HUES6 (cell line): ENCODE data around the gene HOGA1.
A peak's percentile ranks its signal among the peaks of the same experiment; 100 is the strongest.
"Not testable (repeated sequence)": the region's sequence is repeated elsewhere in the genome, so short reads cannot be mapped to it uniquely, and the experiment has no call there.

Experiments used
- H3K27ac ChIP-seq: 2 replicates; pipeline ENCODE4 v1.7.0; 2013; ENCODE audit warnings: low read depth, mild to moderate bottlenecking, low read length, inconsistent platforms
- H3K27me3 ChIP-seq: 2 replicates; pipeline ENCODE4 v1.6.1; 2013; ENCODE audit warnings: low read length; ENCODE audit not compliant: control insufficient read depth, insufficient read depth
- H3K36me3 ChIP-seq: 2 replicates; pipeline ENCODE4 v1.6.1; 2013; ENCODE audit warnings: low read length; ENCODE audit not compliant: control insufficient read depth, insufficient read depth
- H3K4me1 ChIP-seq: 2 replicates; pipeline ENCODE4 v1.6.1; 2013; ENCODE audit warnings: low read length; ENCODE audit not compliant: control insufficient read depth, insufficient read depth
- H3K4me3 ChIP-seq: 2 replicates; pipeline ENCODE4 v1.5.1; 2013; ENCODE audit warnings: low read depth, low read length
- H3K9ac ChIP-seq: one replicate; pipeline ENCODE4 v1.6.1; 2013; ENCODE audit warnings: mild to moderate bottlenecking, low read length
- H3K9me3 ChIP-seq: 2 replicates; pipeline ENCODE4 v1.6.1; 2013; ENCODE audit warnings: low read depth, low read length; ENCODE audit not compliant: control insufficient read depth, insufficient read depth

Gene HOGA1

DNA sequence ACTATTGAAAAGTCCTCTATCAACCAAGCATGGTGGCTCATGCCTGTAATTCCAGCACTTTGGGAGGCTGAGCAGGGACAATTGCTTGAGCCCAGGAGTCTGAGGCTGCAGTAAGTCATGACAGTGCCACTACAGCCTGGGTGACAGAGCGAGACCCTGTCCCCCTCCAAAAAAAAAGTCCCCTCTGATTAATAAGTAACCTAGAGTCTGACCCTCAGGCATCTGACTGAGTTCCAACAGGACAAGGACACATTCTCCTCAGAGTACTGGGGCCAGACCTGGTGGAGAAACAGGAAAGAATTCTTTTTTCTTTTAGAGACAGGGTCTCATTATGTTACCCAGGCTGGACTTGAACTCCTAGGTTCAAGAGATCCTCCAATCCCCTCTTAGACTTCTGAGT, 39.1 kb downstream of the HOGA1 start:
- Histone ChIP-seq H3K9ac (no peak overlapping the region), H3K4me1 (no peaks in the 10 kb centered on the region), H3K9me3 (no peaks in the 10 kb centered on the region), H3K36me3 (no peaks in the 10 kb centered on the region), H3K27ac (no peak overlapping the region), H3K27me3 (no peaks in the 10 kb centered on the region), H3K4me3 (no peak overlapping the region)

DNA sequence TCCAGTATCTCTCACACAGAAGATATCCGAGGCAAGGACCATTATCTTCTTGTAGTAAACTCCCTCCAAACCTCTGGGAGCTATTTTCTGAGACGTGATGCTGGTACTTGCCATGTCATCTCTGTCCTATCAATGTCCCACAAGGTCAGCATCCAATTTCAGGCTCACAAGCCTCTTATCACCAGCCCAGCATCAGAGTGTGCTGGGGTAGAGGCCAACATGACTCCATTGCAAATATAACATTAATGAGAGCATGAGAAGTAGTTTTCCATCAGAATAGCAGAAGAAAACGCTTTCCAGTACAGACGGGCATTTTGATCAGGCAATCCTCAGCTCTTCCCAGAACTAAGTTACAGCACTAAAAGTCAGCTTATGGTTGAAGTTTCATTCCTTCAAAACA, 43.5 kb downstream of the HOGA1 start:
- no peak overlapping the region for H3K9ac ChIP-seq
- H3K4me3 ChIP-seq: no peak overlapping the region
- H3K9me3 ChIP-seq: no peaks in the 10 kb centered on the region
- no peaks in the 10 kb centered on the region for H3K36me3 ChIP-seq
- H3K4me1 ChIP-seq: no peaks in the 10 kb centered on the region
- no peak overlapping the region for H3K27ac ChIP-seq
- H3K27me3 ChIP-seq: no peaks in the 10 kb centered on the region

DNA sequence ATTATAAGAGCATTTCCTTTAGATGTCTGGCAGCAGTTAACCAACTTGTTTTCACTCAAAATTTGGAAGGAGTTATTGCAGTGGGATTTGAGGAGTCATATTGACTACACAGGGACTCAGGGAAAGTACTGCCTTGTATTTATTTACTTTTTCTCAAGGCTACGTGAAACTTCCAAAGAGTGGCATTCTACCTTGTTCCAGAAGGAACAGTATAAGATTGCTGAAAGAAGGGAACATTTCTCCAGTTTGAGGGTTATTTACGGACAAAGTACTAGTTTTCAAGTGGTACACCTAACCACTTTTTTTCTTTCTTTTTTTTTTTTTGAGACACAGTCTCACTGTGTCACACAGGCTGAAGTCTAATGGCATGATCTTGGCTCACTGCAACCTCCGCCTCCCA, 44.0 kb downstream of the HOGA1 start:
- Histone ChIP-seq H3K4me1 (no peaks in the 10 kb centered on the region), H3K9me3 (no peaks in the 10 kb centered on the region), H3K27me3 (no peaks in the 10 kb centered on the region), H3K9ac (no peak overlapping the region), H3K4me3 (no peak overlapping the region), H3K27ac (no peak overlapping the region), H3K36me3 (no peaks in the 10 kb centered on the region)

DNA sequence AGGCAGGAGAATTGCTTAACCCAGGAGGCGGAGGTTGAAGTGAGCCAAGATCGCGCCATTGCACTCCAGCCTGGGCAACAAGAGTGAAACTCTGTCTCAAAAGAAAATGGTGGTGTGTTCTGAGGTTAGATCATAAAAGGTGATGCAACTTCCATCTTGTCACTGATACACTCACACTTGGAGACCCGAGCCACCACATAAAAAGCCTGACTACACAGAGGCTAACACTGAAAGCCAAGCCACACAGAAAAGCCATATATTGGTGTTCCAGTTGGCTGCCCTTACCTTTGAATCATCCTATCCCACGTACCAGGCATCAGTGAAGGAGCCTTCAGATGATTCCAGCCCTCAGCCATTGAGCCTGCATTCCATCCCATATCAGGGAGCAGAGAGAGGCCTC, 45.1 kb downstream of the HOGA1 start:
- Histone ChIP-seq H3K27ac (no peak overlapping the region), H3K9me3 (no peaks in the 10 kb centered on the region), H3K36me3 (no peaks in the 10 kb centered on the region), H3K27me3 (no peaks in the 10 kb centered on the region), H3K9ac (no peak overlapping the region), H3K4me3 (no peak overlapping the region), H3K4me1 (peaks cover 3% of the 10 kb centered on the region; the same call in 1 of the 2 replicates)

DNA sequence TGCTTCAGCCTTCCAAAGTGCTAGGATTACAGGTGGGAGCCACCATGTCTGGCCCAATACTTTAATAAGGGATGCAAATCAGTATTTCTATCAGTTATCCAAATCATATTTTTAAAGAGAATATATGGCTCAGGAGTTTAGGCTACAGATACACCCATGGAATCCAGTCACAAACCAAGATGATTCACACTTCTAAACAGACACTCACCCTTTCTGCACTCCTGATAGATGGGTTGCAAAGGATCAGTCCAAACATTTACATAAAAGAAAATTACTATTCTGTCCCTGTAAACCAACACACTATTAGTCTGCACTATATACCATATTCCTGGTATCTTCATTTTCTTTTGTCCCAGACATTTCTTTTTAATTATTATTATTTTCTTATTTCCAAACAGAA, 46.9 kb downstream of the HOGA1 start:
- H3K9ac ChIP-seq: no peak overlapping the region
- no peaks in the 10 kb centered on the region for H3K27me3 ChIP-seq
- H3K9me3 ChIP-seq: no peaks in the 10 kb centered on the region

DNA sequence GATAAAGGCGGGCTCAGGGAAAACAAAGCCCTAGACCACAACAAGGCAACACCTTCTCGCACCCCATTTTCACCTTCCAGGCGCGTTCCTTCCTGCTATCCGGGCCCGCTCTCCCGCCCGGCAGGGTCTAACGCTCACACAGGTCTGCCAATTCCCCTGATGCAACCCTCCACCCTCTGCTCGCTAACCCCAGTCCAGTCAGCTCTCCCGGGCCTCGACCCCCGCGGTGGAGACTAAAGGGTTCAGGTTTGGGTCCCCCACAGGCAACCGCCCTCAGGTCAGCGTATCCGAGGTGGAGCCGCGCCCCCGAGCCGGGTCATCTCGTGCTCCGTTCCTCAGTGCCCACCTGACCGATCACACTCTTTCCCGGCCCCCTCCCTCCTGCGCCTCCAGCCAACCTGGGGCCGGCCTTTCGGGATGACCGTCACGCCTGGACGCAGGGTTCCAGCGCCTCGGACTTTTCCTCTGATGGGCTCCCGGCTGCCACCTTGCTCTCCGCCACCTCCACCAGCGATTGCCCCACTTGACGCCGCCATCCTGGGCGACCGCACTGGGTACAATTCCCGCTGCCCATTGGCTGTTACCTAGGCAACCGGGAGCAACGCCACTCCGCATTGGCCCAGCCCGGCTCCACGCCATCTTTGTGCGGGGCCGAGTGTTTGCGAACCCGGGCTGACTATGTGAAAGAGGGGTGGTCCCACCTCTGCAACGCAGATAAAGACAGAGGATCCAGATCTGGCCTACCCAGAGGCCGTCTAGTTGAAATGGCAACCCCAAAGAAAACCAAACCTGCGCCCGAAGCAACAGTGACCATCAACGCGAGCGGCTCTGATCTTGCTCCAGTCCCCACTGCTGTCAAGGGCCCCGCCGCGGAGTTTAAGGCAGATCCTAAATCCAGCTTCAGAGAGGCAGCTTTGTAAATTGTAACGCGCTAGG, 49.0 kb downstream of the HOGA1 start, which contains the start of gene MORN4:
TSS of gene MORN4 (minus strand) at position 552 of the 936 bp plus-strand sequence. CDS start 13,847 bp downstream, outside the sequence.
- H3K4me3 ChIP-seq: peak within 1 kb of the TSS; percentile 89
- peak within 1 kb of the TSS; percentile 81 for H3K9ac ChIP-seq
- H3K27ac ChIP-seq: no peak within 1 kb of the TSS
- H3K9me3 ChIP-seq: no peaks in the 10 kb centered on the region
- no peaks in the 10 kb centered on the region for H3K27me3 ChIP-seq
- H3K4me1 ChIP-seq: peaks cover 3% of the 10 kb centered on the region; the same call in 1 of the 2 replicates
- H3K36me3 ChIP-seq: no peaks in the 10 kb centered on the region

More for the DNA sequence above, 46.9 kb downstream of the HOGA1 start:
- Histone ChIP-seq H3K4me3 (no peak overlapping the region), H3K27ac (no peak overlapping the region), H3K36me3 (no peaks in the 10 kb centered on the region), H3K4me1 (peaks cover 3% of the 10 kb centered on the region; the same call in 1 of the 2 replicates)

DNA sequence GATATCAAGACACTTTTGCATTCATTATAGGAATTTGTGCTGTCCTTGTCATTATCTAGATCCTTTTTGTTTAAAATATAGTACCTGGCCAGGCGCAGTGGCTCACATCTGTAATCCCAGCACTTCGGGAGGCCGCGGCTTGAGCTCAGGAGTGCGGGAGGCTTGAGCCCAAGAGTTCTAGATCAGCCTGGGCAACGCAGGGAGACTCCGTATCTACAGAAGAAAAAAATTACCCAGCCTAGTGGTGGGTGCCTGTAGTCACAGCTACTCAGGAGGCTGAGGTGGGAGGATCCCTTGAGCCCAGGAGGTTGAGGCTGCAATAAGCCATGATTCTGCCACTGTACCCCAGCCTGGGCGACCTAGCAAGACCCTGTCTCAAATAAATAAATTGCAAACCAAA, 49.7 kb downstream of the HOGA1 start:
- Histone ChIP-seq H3K27me3 (no peaks in the 10 kb centered on the region), H3K4me1 (peaks cover 3% of the 10 kb centered on the region; the same call in 1 of the 2 replicates), H3K9me3 (no peaks in the 10 kb centered on the region), H3K36me3 (no peaks in the 10 kb centered on the region), H3K4me3 (peak overlapping the region; percentile 89), H3K9ac (peak overlapping the region; percentile 54), H3K27ac (no peak overlapping the region)

DNA sequence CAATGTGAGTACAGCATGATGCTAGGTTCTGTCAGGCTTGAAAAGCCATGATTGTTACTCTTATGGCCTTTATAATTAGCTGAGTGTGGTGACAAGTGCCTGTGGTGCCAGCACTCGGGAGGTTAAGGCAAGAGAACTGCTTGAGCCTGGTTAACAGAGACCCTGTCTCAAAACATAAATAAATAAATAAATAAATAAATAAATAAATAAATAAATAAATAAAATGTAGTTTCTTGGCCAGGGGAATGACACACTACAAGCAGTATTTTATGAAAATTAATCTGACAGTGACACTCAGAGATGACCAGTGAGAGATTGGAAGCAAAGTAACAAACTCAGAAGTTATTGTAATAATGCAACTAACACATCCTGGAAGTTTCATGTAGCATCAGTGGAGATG, 51.4 kb downstream of the HOGA1 start:
- Histone ChIP-seq H3K27ac (no peak overlapping the region), H3K27me3 (no peaks in the 10 kb centered on the region), H3K4me3 (no peak overlapping the region), H3K36me3 (no peaks in the 10 kb centered on the region), H3K9ac (no peak overlapping the region), H3K9me3 (no peaks in the 10 kb centered on the region), H3K4me1 (peaks cover 3% of the 10 kb centered on the region; the same call in 1 of the 2 replicates)

DNA sequence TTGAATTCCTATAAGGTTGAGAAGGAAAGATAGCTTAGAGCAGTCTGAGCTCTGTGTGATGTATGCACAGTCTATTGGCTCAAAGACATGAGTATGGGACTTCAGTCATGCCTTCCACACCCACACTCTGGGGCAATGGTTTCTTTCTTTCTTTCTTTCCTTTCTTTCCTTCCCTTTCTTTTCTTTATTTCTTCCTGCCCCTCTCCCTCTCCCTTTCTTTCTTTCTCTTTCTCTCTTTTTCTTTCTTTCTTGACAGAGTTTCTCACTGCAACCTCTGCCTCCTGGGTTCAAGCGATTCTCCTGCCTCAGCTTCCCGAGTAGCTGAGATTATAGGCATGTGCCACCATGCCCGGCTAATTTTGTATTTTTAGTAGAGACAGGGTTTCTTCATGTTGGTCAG, 54.9 kb downstream of the HOGA1 start:
- not testable (repeated sequence) for H3K9ac ChIP-seq, H3K4me1 ChIP-seq, H3K27ac ChIP-seq, H3K9me3 ChIP-seq, H3K36me3 ChIP-seq, H3K27me3 ChIP-seq, H3K4me3 ChIP-seq

DNA sequence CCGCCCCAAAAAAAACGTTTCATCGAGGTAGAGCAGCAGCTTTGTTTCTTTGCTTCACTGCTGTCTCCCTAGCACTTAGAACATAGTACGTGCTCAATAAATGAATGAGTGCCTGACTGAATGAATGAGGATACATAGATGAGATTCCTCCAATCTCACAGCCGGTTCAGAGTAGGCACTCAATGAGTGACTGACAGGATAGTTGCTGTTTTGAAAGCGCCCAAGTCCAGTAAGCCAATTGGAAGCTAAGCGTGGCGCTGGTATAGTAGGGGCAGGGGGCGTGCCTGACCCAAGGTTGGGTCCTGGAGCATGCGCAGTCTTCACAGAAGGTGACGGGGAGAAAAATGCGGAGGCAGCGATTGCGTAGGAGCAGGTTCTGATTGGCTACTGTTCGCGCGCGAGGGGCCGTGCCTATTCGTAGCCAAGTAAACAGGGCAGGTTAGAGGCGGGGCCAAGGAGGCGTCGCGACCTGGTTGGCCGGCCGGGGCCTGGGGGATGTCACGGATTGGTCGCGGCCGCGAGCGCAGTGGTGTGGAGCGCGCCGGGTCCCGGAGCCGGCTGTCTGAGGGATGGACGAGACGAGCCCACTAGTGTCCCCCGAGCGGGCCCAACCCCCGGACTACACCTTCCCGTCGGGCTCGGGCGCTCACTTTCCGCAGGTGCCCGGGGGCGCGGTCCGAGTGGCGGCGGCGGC, 56.1 kb downstream of the HOGA1 start, which contains the start of gene PI4K2A:
TSS of gene PI4K2A (plus strand) at position 498 of the 694 bp plus-strand sequence. CDS start at position 570, 72 bp downstream.
- Histone ChIP-seq H3K27ac (no peak within 1 kb of the TSS), H3K4me1 (peaks cover 7% of the 10 kb centered on the region)

More for the DNA sequence above, 56.1 kb downstream of the HOGA1 start, which contains the start of gene PI4K2A:
- Histone ChIP-seq H3K4me3 (peak within 1 kb of the TSS; percentile 88), H3K9ac (peak within 1 kb of the TSS; percentile 86), H3K9me3 (no peaks in the 10 kb centered on the region), H3K27me3 (no peaks in the 10 kb centered on the region), H3K36me3 (peaks cover 15% of the 10 kb centered on the region)
